ENCODE results near the gene SELENOK. TPM values are rescaled to one million over a fixed set of nuclear protein-coding genes. Genes with fewer than 3 reads are reported as not detected.

The SELENOK gene
- 22.7 and 24.8 TPM in 2 replicates for total RNA-seq

GRCh38 chr3:53891497-53892285 lies at the start of gene SELENOK:
TSS of gene SELENOK (minus strand) at chr3:53891859.

DNA sequence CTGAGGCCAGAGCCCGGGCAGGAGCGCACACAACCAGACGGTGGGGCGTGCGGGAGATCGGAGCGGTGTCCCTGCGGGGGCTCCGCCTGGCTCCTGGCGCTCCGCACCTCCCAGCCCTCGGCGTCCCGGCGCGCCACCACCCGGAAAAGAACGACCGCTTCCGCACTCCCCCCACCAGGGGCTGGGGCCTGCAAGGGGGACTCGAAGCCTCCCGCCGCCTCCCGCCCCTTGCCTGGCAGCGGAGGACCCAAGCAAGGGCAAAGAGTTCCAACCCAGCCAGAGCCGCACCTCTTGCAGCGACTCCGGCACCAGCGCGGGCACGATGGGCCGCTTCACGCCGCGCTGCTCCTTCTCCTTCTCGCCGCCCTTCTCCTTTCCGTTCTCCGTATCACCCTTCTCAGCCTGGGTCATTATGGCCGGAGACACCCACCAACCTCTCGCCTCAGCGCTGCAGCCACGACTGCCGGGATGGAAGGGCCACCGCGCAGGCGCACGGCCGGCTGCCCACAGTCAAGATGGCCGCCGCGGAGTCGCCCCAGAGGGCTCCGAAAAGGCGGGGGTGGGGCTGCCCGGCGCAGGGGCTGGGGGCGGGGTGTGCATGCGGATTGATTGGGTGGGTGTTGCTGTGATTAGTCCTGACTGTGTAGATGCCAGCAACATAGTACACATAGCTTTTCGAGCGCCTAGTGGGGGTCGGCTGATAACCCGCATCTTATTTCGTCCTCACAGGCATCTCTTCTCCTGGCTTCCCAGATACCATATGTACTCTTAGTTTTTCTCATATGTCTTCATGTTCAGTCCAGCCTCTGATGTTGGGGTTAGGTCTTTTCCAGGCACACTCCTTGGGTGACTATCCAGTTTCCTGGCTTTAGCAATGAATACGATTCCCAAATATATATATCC lies 9.7 kb downstream of the SELENOK start, which contains the start of gene ACTR8:
Gene ACTR8 (minus strand): TSS at position 462 of the 903 bp plus-strand sequence. CDS start 51 bp downstream, at position 411.

GRCh38 chr3:53846134-53846850 lies 45.4 kb downstream of the SELENOK start, which contains the start of the genes CHDH and IL17RB:
TSS of gene CHDH (minus strand) at chr3:53846419. CDS start at chr3:53824008, 22,411 bp downstream.
TSS of gene IL17RB (plus strand) at chr3:53846568. CDS start at chr3:53846589, 21 bp downstream.

Other genes with a start within 250 kb of the SELENOK start
- under 0.01 and 1.1 TPM in 2 replicates for gene CHDH, start 45.4 kb downstream of the SELENOK start, total RNA-seq
- gene IL17RB, start 45.3 kb downstream of the SELENOK start, total RNA-seq: 0.22 TPM in 1 of 2 replicates, not detected in the other
- gene ACTR8, start 9.7 kb downstream of the SELENOK start, total RNA-seq: 31.4 and 31.6 TPM in 2 replicates
- under 0.01 TPM in 1 of 2 replicates, not detected in the other for gene CACNA2D3, start 230.7 kb upstream of the SELENOK start, total RNA-seq

Data from thoracic aorta endothelial cell (primary cell).